GM12878 (cell line): ENCODE measurements around the gene IGF2R. TPM values are rescaled to one million over a fixed set of nuclear protein-coding genes. Genes with fewer than 3 reads are reported as not detected.
A peak's percentile ranks its signal among the peaks of the same experiment; 100 is the strongest.

Source experiments
- ATAC-seq: fragments of 200-7000 bp; cut with Tn5 transposase; 3 replicates; pipeline ENCODE4 v1.9.1; 2020; ENCODE audit warnings: mild to moderate bottlenecking, moderate library complexity
- BruUV-seq: library from RNA; stranded (reverse); fragments of 400-500 nt; replicated peaks from 2 replicates; lab custom pipeline; 2021; lab: Mats Ljungman, UMichigan
- CTCF ChIA-PET: fragments of 300-600 bp; sonication (Branson Sonifier 250); formaldehyde crosslinking; extraction: SDS; loops from one replicate; lab custom pipeline; 2021; ENCODE audit warnings: inconsistent platforms; lab: Yijun Ruan, JAX
- POLR2A ChIA-PET: fragments of 350-600 bp; formaldehyde crosslinking; extraction: SDS; loops from one replicate; lab custom pipeline; 2021; ENCODE audit warnings: inconsistent platforms; lab: Charles Lee
- RAD21 ChIA-PET: fragments of 300-600 bp; sonication (Branson Sonifier 250); formaldehyde crosslinking; loops from one replicate; lab custom pipeline; 2023; ENCODE audit warnings: antibody characterized with exemption; ENCODE audit not compliant: unreplicated experiment; lab: Charles Lee
- SMC1A ChIA-PET: fragments of 300-600 bp; sonication (Branson Sonifier 250); formaldehyde crosslinking; loops from one replicate; lab custom pipeline; 2023; ENCODE audit not compliant: unreplicated experiment, uncharacterized antibody; lab: Charles Lee
- DNase-seq: peaks from one replicate; pipeline ENCODE4 v3.0.0-alpha.2; 2011; ENCODE audit warnings: low read depth, low spot score
- FAIRE-seq: peaks from 3 replicates; lab custom pipeline; 2011; peaks lifted over from hg19 to GRCh38; lab: Jason Lieb, UNC
- H2AFZ ChIP-seq: 2 replicates; pipeline ENCODE4 v1.6.0; 2011; ENCODE audit warnings: low read depth, low read length, control low read depth; ENCODE audit not compliant: control insufficient read depth
- H3K27ac ChIP-seq: 2 replicates; pipeline ENCODE4 v1.5.1; 2011; ENCODE audit warnings: control low read depth; ENCODE audit not compliant: control insufficient read depth, insufficient read depth
- H3K27me3 ChIP-seq, 2 experiments: replicated peaks in 1 of 2; 2 replicates each; pipeline versions ENCODE4 v1.6.0 to v1.6.1; 2011; ENCODE audit warnings: low read length in 1 of 2; ENCODE audit not compliant: control insufficient read depth in 2 of 2, insufficient read depth in 2 of 2
- H3K36me3 ChIP-seq, 2 experiments: 2 replicates each; pipeline ENCODE4 v1.5.1; 2011; ENCODE audit warnings: low read length in 1 of 2; ENCODE audit not compliant: control insufficient read depth in 2 of 2, insufficient read depth in 2 of 2
- H3K4me1 ChIP-seq: 2 replicates; pipeline ENCODE4 v1.6.1; 2011; ENCODE audit warnings: mild to moderate bottlenecking, low read length, moderate library complexity, mixed read lengths; ENCODE audit not compliant: control insufficient read depth, insufficient read depth
- H3K4me2 ChIP-seq: 2 replicates; pipeline ENCODE4 v1.6.0; 2011; ENCODE audit warnings: control low read depth; ENCODE audit not compliant: control insufficient read depth, insufficient read depth
- H3K4me3 ChIP-seq: fragments of 200-600 bp; sonication (generic); 2 replicates; pipeline ENCODE4 v1.5.1; 2016
- H3K79me2 ChIP-seq: 2 replicates; pipeline ENCODE4 v1.6.0; 2011; ENCODE audit warnings: low read length; ENCODE audit not compliant: control insufficient read depth, insufficient read depth
- H3K9ac ChIP-seq: 2 replicates; pipeline ENCODE4 v1.8.0; 2011; ENCODE audit warnings: low read length, control low read depth, mixed read lengths; ENCODE audit not compliant: control insufficient read depth, insufficient read depth
- H3K9me3 ChIP-seq: replicated peaks from 3 replicates; pipeline ENCODE4 v1.5.1; 2011; ENCODE audit warnings: mild to moderate bottlenecking, low read length; ENCODE audit not compliant: control insufficient read depth, insufficient read depth
- H4K20me1 ChIP-seq: 2 replicates; pipeline ENCODE4 v1.6.0; 2011; ENCODE audit not compliant: control insufficient read depth, insufficient read depth
- CBFB ChIP-seq: IDR thresholded peaks from 2 replicates; pipeline ENCODE4 v1.6.1; 2016; ENCODE audit warnings: antibody characterized with exemption, low read depth
- HDAC6 ChIP-seq: fragments of 200-600 bp; sonication (generic); IDR thresholded peaks from one replicate; pipeline ENCODE4 v1.8.0; 2017; ENCODE audit warnings: antibody characterized with exemption; ENCODE audit not compliant: unreplicated experiment
- HDGF ChIP-seq: fragments of 450-650 bp; IDR thresholded peaks from 2 replicates; pipeline ENCODE4 v1.6.1; 2016; ENCODE audit warnings: antibody characterized with exemption
- KDM1A ChIP-seq: fragments of 200-600 bp; sonication (generic); IDR thresholded peaks from 2 replicates; pipeline ENCODE4 v1.6.1; 2016; ENCODE audit warnings: borderline replicate concordance
- NFYB ChIP-seq: IDR thresholded peaks from 2 replicates; pipeline ENCODE4 v1.6.1; 2011; ENCODE audit warnings: low read depth, mild to moderate bottlenecking, low read length, improper control_type of control experiment, moderate library complexity; ENCODE audit not compliant: insufficient read depth
- PAX8 ChIP-seq: fragments of 450-650 bp; IDR thresholded peaks from 2 replicates; pipeline ENCODE4 v1.6.1; 2017; ENCODE audit warnings: mild to moderate bottlenecking, moderate library complexity
- RAD21 ChIP-seq: IDR thresholded peaks from 2 replicates; pipeline ENCODE4 v1.6.1; 2011; ENCODE audit warnings: mild to moderate bottlenecking, low read depth, low read length, moderate library complexity; ENCODE audit not compliant: insufficient read depth
- RB1 ChIP-seq: fragments of 450-650 bp; formaldehyde crosslinking; IDR thresholded peaks from 2 replicates; pipeline ENCODE4 v1.6.1; 2017; ENCODE audit warnings: mild to moderate bottlenecking, borderline replicate concordance
- SMC3 ChIP-seq: IDR thresholded peaks from 2 replicates; pipeline ENCODE4 v1.6.1; 2011; ENCODE audit warnings: low read length, improper control_type of control experiment, borderline replicate concordance
- SPI1 ChIP-seq: IDR thresholded peaks from 2 replicates; pipeline ENCODE4 v1.6.1; 2011; ENCODE audit warnings: low read depth, mild to moderate bottlenecking, low read length, moderate library complexity, borderline replicate concordance; ENCODE audit not compliant: insufficient read depth
- SUZ12 ChIP-seq: fragments of 200-600 bp; sonication (generic); IDR thresholded peaks from one replicate; pipeline ENCODE4 v1.6.1; 2018; ENCODE audit warnings: antibody characterized with exemption, mild to moderate bottlenecking; ENCODE audit not compliant: unreplicated experiment
- TARDBP ChIP-seq: IDR thresholded peaks from 2 replicates; pipeline ENCODE4 v1.6.1; 2016; ENCODE audit warnings: borderline replicate concordance
- ZNF622 ChIP-seq: fragments of 450-650 bp; IDR thresholded peaks from 2 replicates; pipeline ENCODE4 v1.6.1; 2017; ENCODE audit warnings: mild to moderate bottlenecking, inconsistent platforms
- WGBS: methylation state at CpG from one replicate; pipeline ENCODE4 v1.1.6; 2016; ENCODE audit warnings: low lambda C conversion rate; ENCODE audit not compliant: insufficient replicate concordance, insufficient coverage; ENCODE audit errors: missing lambda C conversion rate; 5-methylcytosine and 5-hydroxymethylcytosine counted together
- in situ Hi-C: fragments of 300-500 bp; cut with MboI; formaldehyde crosslinking; loops from 9 replicates; pipeline ENCODE4 v1.14.3; 2018; ENCODE audit warnings: mixed read lengths
- intact Hi-C: fragments of 100-400 bp; cut with micrococcal nuclease; formaldehyde crosslinking; loops from one replicate; pipeline ENCODE4 v1.14.2; 2022; ENCODE audit not compliant: unreplicated experiment
- polyA plus RNA-seq, 11 experiments: library from polyadenylated mRNA; depleted of rRNA in 4 of 11; unstranded in 6 of 11; stranded (reverse) in 5 of 11; fragments of >200 nt; fragmentation: Nextera tagmentation in 4 of 11; fragmentation: Illumina TruSeq in 1 of 11; extraction: Ambion mirVana in 4 of 11; extraction: Trizol in 1 of 11; gene quantifications; 1 replicate in 1 of 11; 2 replicates in 10 of 11; pipeline versions ENCODE4 v1.2.1 to v1.2.3, GENCODE V29; 2011 to 2016; ENCODE audit warnings: inconsistent platforms in 2 of 11, missing spikeins in 2 of 11, low read depth in 1 of 11
- total RNA-seq, 4 experiments: library from RNA; depleted of rRNA in 3 of 4; stranded (reverse); fragments of >200 nt in 3 of 4; fragmentation: Illumina TruSeq in 1 of 4; extraction: Trizol in 1 of 4; gene quantifications; 2 replicates each; pipeline versions ENCODE4 v1.2.1 to v1.2.3, GENCODE V29; 2013 to 2021
- TF ChIP-seq, protein P1 (sequence below): fragments of 450-650 bp; IDR thresholded peaks from 2 replicates; pipeline ENCODE4 v1.6.1; 2017; ENCODE audit warnings: mild to moderate bottlenecking, moderate library complexity
- TF ChIP-seq, protein P2 (sequence below): fragments of 450-650 bp; IDR thresholded peaks from 2 replicates; pipeline ENCODE4 v1.6.1; 2017; ENCODE audit warnings: mild to moderate bottlenecking, moderate library complexity

Gene IGF2R
- total and polyA plus RNA-seq, 10 of the 15 experiments (the other 5 are each of a cell fraction or from before 2014, with no cell fraction given): 1.00 to 40.1 (median 16.8) TPM

DNA sequence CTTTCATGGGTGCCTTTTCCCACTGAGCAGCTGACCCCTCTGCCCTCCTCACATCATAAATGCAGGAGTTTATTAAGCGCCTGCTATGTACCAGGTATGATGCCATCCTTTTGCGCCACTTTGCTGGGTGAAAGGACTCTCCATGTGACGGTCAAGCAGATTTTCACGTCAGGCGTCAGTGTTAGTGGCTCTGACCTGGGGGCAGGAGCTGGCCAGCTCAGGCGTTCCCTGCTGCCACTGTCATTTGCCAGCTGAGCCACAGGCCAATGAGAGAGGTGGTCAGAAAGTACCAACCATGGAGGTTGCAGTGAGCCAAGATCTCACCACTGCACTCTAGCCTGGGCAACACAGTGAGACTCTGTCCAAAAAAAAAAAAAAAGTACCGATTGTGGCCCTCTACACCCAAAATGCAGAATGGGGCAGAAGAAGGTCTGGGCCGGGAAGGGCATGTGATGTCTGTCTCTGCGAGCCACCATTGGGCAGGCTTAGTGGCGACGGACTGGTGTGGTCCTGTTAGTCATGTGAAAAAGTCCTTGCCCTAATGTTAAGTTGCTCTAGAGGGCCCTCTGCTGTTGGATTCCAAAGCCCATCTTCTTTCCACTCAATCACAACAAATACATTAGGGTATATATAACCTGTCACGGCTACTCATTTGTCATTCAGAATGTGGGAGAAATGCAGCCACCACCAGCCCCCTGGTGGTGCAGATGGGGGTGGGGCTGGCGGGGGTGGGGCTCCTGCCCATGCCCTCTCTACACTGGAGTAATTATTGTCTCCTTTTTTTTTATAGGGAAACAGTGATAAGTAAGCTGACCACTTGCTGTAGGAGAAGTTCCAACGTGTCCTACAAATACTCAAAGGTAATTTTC, 134.3 kb downstream of the IGF2R start (continued):
- TF ChIP-seq, protein P1, sequence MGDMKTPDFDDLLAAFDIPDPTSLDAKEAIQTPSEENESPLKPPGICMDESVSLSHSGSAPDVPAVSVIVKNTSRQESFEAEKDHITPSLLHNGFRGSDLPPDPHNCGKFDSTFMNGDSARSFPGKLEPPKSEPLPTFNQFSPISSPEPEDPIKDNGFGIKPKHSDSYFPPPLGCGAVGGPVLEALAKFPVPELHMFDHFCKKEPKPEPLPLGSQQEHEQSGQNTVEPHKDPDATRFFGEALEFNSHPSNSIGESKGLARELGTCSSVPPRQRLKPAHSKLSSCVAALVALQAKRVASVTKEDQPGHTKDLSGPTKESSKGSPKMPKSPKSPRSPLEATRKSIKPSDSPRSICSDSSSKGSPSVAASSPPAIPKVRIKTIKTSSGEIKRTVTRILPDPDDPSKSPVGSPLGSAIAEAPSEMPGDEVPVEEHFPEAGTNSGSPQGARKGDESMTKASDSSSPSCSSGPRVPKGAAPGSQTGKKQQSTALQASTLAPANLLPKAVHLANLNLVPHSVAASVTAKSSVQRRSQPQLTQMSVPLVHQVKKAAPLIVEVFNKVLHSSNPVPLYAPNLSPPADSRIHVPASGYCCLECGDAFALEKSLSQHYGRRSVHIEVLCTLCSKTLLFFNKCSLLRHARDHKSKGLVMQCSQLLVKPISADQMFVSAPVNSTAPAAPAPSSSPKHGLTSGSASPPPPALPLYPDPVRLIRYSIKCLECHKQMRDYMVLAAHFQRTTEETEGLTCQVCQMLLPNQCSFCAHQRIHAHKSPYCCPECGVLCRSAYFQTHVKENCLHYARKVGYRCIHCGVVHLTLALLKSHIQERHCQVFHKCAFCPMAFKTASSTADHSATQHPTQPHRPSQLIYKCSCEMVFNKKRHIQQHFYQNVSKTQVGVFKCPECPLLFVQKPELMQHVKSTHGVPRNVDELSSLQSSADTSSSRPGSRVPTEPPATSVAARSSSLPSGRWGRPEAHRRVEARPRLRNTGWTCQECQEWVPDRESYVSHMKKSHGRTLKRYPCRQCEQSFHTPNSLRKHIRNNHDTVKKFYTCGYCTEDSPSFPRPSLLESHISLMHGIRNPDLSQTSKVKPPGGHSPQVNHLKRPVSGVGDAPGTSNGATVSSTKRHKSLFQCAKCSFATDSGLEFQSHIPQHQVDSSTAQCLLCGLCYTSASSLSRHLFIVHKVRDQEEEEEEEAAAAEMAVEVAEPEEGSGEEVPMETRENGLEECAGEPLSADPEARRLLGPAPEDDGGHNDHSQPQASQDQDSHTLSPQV: no peak
- TF ChIP-seq HDGF (no peak), SMC3 (peak; percentile 54; the same call in 1 of the 2 replicates), RAD21 (peak; percentile 51)

DNA sequence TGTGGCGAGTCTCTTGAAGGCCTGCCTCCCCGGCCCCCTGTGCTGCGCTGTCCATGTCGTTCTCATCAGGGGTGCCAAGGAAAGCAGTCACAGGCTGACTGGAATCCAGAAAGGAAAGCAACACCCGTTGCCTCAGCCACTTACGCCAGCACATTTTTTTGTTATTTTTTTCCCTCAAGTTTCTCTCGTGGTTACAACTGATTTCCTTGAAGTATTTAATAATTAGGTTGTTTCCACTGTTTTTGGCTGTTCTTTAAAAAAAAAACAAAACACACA, 134.9 kb downstream of the IGF2R start:
- Histone ChIP-seq H3K9ac (no peak overlapping the region), H3K9me3 (no peaks in the 10 kb centered on the region), H4K20me1 (no peaks in the 10 kb centered on the region), H3K4me1 (no peaks in the 10 kb centered on the region), H3K79me2 (no peaks in the 10 kb centered on the region), H3K4me3 (no peak overlapping the region), H3K4me2 (no peak overlapping the region), H3K27ac (no peak overlapping the region), H3K27me3 (no peaks in the 10 kb centered on the region), H2AFZ (no peak overlapping the region), H3K36me3 (peaks cover 14 to 27% of the 10 kb centered on the region in 2 experiments)
- in situ Hi-C loops (no loop called here), intact Hi-C loops (loop anchor here (1.0 to 10.0 kb wide), 2 partner anchors 240 to 409 kb away; partner anchors contain the start of gene SOD2)
- ChIA-PET CTCF (interaction anchor here (1.4 to 2.5 kb wide), 2 partner anchors 8 to 240 kb away, joined by 3 to 13 read pairs; no protein-coding TSS in a partner anchor), SMC1A (no interaction called here), POLR2A (no interaction called here), RAD21 (no interaction called here)
- ATAC-seq: no peak
- no peak for DNase-seq
- BruUV-seq: no TSS peak
- WGBS: 98% methylated on average over 7 of the region's 7 CpGs
- FAIRE-seq: no peak
- TF ChIP-seq PAX8: no peak
- TF ChIP-seq, protein P2, sequence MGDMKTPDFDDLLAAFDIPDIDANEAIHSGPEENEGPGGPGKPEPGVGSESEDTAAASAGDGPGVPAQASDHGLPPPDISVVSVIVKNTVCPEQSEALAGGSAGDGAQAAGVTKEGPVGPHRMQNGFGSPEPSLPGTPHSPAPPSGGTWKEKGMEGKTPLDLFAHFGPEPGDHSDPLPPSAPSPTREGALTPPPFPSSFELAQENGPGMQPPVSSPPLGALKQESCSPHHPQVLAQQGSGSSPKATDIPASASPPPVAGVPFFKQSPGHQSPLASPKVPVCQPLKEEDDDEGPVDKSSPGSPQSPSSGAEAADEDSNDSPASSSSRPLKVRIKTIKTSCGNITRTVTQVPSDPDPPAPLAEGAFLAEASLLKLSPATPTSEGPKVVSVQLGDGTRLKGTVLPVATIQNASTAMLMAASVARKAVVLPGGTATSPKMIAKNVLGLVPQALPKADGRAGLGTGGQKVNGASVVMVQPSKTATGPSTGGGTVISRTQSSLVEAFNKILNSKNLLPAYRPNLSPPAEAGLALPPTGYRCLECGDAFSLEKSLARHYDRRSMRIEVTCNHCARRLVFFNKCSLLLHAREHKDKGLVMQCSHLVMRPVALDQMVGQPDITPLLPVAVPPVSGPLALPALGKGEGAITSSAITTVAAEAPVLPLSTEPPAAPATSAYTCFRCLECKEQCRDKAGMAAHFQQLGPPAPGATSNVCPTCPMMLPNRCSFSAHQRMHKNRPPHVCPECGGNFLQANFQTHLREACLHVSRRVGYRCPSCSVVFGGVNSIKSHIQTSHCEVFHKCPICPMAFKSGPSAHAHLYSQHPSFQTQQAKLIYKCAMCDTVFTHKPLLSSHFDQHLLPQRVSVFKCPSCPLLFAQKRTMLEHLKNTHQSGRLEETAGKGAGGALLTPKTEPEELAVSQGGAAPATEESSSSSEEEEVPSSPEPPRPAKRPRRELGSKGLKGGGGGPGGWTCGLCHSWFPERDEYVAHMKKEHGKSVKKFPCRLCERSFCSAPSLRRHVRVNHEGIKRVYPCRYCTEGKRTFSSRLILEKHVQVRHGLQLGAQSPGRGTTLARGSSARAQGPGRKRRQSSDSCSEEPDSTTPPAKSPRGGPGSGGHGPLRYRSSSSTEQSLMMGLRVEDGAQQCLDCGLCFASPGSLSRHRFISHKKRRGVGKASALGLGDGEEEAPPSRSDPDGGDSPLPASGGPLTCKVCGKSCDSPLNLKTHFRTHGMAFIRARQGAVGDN: no peak
- no peak for TF ChIP-seq HDAC6
- no peak for TF ChIP-seq SPI1
- TF ChIP-seq NFYB: no peak
- no peak for TF ChIP-seq SUZ12
- no peak for TF ChIP-seq ZNF622
- no peak for TF ChIP-seq RB1
- no peak for TF ChIP-seq CBFB
- no peak for TF ChIP-seq TARDBP
- no peak for TF ChIP-seq KDM1A
